Measurements from ENCODE around the gene CADPS2.

CADPS2 gene

DNA sequence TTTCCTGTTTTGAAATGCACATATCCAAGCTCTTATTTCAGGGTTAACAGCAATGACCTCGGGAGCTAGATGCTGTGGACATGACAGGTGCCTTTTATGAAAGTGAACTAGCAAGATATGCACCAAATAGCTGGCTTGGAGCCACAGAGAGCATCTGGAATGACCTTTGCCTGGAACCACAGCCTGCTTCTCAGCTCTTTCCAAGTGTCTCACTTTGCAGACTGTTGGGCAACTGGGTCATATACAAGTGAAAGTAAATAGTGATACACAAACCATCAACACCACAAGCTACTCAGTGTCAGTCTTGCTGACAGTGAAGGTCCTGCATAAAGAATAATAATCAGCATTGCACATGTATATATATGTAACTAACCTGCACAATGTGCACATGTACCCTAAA is 370.9 kb downstream of the CADPS2 start:
- DNase-seq = no peak

DNA sequence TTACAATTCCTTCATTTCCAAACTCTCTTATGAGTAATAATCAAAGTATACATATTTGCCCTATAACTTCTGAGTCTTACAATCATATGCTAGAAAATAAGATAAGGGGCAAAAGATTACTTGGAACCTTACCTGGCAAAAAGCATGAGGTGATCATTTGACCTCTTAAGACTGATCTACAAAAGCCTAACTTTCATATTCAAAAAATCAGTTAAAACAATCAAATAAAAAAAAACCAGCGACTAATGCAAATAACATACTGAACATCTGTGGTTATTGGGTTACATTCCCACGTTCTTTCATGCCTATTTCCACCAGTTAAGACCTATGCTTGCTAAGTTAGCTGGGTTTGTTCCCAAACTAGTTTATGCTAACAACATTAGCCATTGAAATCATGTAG is 375.0 kb downstream of the CADPS2 start:
- DNase-seq = no peak

- DNase-seq = no peak
Measured at GRCh38 chr7:122507591-122507990, 378.7 kb downstream of the CADPS2 start.

DNA sequence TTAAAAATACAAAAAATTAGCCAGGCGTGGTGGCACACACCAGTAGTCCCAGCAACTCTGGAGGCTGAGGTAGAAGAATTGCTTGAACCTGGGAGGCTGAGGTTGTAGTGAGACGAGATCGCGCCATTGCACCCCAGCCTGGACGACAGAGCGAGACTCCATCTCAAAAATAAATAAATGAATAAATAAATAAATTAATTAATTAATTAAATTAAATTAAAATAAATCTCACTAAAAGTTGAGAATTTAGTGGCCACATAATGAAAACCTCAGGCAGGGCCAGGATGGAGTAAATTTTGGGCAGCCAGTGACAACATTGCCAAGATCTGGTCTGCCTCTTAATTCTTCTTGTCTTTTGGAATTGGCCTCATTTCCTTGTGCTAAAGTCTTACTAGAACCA is 394.3 kb downstream of the CADPS2 start:
- no peak for DNase-seq

DNA sequence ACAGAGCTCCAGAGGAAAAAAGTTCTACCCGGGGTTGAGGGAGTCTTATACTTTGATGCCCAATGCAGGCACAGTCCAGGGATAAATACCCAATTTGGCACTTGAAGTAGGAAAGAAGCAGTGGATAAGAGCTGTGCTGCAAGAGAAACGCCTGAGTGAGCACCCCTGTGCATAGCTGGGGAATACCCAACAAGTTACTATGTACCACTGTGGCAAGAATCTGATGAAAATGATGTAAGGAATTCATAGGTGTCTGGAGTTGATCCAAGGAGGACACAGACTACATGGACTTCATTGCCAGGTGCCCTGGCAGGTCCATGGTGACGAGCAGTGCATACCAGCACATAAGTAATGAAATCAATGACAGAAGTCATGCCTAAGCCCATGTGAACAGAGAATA is 398.0 kb downstream of the CADPS2 start:
- no peak for DNase-seq

GRCh38 chr7:122487131-122487530 is 399.1 kb downstream of the CADPS2 start:
- DNase-seq = no peak

DNA sequence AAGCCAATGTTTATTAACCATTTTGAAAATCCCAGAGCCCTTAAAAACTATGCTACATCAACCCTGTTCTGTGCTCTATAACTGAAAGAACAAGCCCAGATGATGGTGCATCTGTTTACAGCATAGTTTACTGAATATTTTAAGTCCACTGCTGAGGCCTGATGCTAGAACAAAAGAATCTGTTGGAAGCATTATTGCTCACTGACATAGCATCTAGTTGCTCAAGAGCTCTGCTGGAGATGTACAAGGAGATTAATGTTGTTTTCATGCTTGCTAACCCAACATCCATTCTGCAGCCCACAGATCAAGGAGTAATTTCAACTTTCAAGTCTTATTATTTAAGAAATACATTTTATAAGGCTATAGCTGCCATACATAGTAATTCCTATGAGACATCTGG is 400.4 kb downstream of the CADPS2 start:
- DNase-seq = no peak

DNA sequence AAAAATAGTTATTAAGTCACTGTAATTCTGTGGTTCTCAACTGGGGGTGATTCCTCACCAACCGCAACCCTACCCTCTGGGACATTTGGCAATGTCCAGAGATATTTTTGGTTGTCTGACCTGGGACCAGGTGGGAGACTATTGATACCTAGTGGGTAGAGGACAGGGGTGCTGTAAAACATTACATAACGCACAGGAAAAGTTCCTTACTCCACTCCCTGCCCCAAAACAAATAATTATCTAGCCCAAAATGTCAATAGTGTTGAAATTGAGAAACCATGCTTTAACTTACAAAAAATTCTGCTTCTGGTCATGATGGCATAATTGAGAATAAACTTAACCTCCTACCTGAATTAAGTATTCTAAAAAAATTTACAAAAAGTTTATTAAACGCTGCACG is 404.0 kb downstream of the CADPS2 start:
- DNase-seq = no peak

GRCh38 chr7:122470859-122471258 is 415.4 kb downstream of the CADPS2 start:
- no peak for DNase-seq

- no peak for DNase-seq
Measured at GRCh38 chr7:122468945-122469344, 417.3 kb downstream of the CADPS2 start.

GRCh38 chr7:122467661-122468449 is 418.4 kb downstream of the CADPS2 start:
- DNase-seq = no peak

GRCh38 chr7:122465296-122465695 is 421.0 kb downstream of the CADPS2 start:
- DNase-seq = no peak

DNA sequence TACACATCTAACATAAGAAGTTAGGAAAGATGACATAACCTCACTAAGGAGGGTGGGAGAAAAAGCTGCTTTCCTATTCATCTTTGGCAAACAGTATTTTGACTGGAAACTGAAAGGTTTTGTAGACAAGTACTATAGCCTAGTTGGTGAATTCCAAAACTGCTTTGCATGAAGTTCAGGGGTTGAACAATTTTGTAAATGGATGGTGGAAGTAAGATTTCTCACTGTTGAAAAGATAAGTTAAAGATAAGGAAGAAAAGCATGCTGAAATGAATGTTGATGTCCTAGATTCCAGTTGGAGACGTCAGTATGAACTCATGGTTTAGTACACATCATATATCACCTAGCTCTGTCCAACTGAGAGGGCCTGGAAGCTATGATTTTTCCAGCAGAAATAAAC is 422.6 kb downstream of the CADPS2 start:
- DNase-seq = no peak

DNA sequence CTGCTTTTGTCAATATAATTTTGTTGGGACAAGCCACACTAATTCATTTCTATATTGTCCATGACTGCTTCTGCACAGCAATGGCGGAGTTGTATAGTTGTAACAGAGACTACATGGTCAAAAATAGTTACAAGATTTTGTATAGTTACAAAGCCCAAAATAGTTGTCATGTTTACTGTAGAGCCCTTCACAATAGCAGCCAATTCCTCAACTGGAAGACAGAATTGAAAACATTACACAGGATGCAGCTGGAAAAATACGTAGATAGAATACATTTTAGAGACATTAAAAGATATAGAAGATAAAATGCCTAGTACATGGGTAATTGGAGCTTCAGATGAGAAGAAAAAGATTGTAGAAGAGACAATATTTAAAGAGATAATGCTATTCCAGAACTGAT is 425.3 kb downstream of the CADPS2 start:
- DNase-seq = no peak

GRCh38 chr7:122457969-122458368 is 428.3 kb downstream of the CADPS2 start:
- DNase-seq = no peak

- DNase-seq = no peak
Measured at GRCh38 chr7:122457325-122457724, 428.9 kb downstream of the CADPS2 start.

DNA sequence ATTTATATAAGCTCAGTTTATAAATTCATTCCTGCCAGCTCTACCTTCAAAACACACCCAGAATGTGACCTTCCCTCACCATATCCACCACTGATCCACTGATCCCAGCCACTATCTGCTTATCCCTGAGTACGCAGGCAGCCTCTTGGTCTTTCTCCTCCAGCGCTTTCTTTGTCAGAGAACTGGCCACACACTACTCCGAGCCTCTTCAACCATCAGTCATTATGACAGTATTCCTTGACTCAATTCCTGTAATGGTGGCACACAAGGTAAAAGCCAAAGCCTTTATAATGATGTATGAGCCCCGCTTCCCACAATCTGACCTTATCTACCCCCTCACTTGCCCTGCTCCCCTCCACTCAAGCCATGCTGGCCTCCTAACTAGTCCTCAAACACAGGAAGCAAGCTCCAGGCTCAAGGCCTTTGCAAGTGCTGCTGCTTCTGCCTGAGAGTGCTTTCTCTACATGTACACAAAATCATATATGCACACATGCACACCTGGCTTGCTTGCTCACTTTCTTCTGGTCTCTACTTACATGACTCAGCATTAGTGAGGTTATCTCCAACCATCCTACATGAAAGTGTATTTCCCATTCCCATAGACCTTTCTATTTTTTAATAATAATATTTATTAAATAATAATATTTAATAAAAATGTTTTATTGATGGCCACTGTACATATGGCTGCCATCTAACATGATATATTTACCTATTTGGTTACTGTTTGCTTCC is 431.3 kb downstream of the CADPS2 start:
- no peak for DNase-seq

DNA sequence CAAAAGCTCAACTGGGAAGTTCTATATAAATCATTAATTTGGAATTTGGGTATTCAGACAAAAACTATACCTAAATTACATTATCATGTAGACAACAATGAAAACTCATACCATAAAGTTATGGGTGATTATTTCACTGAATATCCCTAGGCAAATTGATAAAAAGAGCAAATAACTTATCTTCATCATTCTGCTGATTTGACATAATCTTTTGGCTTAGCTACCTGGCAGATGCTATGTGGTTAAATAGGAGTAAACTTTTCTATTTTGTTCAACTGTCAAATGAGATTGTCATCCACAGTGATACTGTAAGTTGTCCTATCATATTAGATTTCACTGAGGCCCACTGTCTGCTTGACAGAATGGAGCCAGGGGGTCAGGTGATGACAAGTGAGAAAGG is 432.8 kb downstream of the CADPS2 start:
- no peak for DNase-seq

- DNase-seq = no peak
Measured at GRCh38 chr7:122448893-122449589, 437.2 kb downstream of the CADPS2 start.

DNA sequence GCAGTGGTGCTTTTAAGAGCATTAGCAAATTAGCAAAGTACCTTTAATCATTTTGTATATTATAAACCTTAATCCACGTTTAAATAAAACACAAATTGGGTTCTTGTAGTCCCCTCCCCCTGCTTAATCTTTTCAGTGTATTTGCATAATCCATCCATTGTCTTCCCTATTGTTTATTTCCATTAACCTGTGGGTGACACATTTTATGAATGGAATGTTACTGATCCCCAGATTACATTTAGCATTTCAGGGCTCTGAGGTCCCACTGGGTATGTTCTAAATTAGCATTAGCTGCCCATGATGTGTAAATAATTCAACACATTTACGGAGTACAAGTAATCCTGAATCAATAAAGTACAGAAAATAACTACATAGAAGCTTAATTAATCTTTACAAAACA is 443.3 kb downstream of the CADPS2 start:
- no peak for DNase-seq

GRCh38 chr7:122438492-122438891 is 447.8 kb downstream of the CADPS2 start:
- no peak for DNase-seq

DNA sequence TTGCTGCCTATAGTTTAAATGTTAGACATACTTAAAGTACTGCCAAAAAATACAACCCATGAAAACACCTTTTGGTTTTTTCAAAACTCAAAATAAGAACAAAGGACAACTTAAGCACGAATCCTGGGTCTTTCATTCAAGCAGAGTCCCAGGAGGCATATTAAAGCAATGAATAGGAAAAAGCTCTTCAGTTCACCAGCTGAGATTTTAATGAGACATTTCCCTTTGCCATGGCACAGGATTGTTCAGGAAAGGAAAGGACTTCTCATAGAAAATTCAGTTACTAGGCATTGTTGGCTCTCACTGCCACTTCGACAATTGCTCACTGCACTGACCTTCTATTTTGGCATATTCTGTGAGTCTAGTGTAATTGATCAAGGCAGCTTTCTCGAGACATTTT is 448.3 kb downstream of the CADPS2 start:
- DNase-seq = no peak

- no peak for DNase-seq
Measured at GRCh38 chr7:122433765-122434164, 452.5 kb downstream of the CADPS2 start.

DNA sequence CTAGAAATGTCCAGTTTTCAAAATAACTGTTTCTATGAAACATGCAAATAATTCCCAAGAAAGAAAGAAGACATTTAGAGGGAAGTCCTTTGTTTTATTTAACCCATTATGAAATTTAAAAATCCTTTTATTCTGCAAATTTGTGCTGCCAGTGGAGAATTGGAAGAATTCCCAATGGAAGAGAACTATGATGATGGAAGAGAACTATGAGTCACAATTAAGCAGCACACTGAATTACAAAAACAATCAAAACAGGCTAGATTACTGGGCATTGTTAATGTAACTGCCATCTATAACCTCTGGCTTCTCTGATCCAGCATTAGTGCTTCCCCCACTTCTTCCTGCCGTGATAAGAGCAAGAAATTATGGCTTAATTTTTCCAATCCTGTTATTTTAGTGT is 455.6 kb downstream of the CADPS2 start:
- DNase-seq = no peak

Measured in GOT3 (cell line).